HL-60 (cell line): ENCODE measurements around the gene TENT4A.

Experiments
- DNase-seq, 2 experiments: peaks; one replicate each; pipeline ENCODE4 v3.0.0-alpha.2; 2010 to 2020; ENCODE audit warnings: low read depth in 1 of 2, low spot score in 1 of 2
- H3K27ac ChIP-seq: fragments of 250-450 bp; sonication (Bioruptor Pico); replicated peaks from 2 replicates; pipeline ENCODE4 v1.5.1; 2020; ENCODE audit warnings: mild to moderate bottlenecking, moderate library complexity
- H3K27me3 ChIP-seq: fragments of 250-450 bp; sonication (Bioruptor Pico); 2 replicates; pipeline ENCODE4 v1.5.1; 2021; ENCODE audit warnings: mild to moderate bottlenecking, moderate library complexity; ENCODE audit not compliant: insufficient read depth, poor library complexity, severe bottlenecking
- H3K4me3 ChIP-seq: replicated peaks from 2 replicates; pipeline ENCODE4 v1.5.1; 2011; ENCODE audit warnings: mild to moderate bottlenecking, control low read depth, low read length; ENCODE audit not compliant: insufficient read depth
- GABPA ChIP-seq: IDR thresholded peaks from 2 replicates; pipeline ENCODE4 v1.6.1; 2012; ENCODE audit warnings: low read depth
- POLR2AphosphoS5 ChIP-seq: IDR thresholded peaks from 2 replicates; pipeline ENCODE4 v1.6.1; 2012; ENCODE audit warnings: low read depth
- REST ChIP-seq: IDR thresholded peaks from 2 replicates; pipeline ENCODE4 v1.6.1; 2012; ENCODE audit warnings: low read depth; ENCODE audit not compliant: insufficient replicate concordance
- SPI1 ChIP-seq: IDR thresholded peaks from 2 replicates; pipeline ENCODE4 v1.6.1; 2012; ENCODE audit warnings: low read depth, mild to moderate bottlenecking, borderline replicate concordance
- TF ChIP-seq, protein P1 (sequence below): IDR thresholded peaks from one replicate; pipeline ENCODE4 v1.5.1; 2011; ENCODE audit warnings: low read length, control low read depth, inconsistent platforms; ENCODE audit not compliant: insufficient read depth

Gene TENT4A

GRCh38 chr5:6711409-6712141 is 1.7 kb upstream of the TENT4A start:
- Histone ChIP-seq H3K27me3 (no peaks in the 10 kb centered on the region), H3K27ac (peak overlapping the region; percentile 78), H3K4me3 (peak overlapping the region; percentile 73)
- TF ChIP-seq GABPA, result no peak
- TF ChIP-seq REST, result no peak
- no peak for TF ChIP-seq SPI1
- TF ChIP-seq POLR2AphosphoS5, result no peak
- TF ChIP-seq, protein P1, sequence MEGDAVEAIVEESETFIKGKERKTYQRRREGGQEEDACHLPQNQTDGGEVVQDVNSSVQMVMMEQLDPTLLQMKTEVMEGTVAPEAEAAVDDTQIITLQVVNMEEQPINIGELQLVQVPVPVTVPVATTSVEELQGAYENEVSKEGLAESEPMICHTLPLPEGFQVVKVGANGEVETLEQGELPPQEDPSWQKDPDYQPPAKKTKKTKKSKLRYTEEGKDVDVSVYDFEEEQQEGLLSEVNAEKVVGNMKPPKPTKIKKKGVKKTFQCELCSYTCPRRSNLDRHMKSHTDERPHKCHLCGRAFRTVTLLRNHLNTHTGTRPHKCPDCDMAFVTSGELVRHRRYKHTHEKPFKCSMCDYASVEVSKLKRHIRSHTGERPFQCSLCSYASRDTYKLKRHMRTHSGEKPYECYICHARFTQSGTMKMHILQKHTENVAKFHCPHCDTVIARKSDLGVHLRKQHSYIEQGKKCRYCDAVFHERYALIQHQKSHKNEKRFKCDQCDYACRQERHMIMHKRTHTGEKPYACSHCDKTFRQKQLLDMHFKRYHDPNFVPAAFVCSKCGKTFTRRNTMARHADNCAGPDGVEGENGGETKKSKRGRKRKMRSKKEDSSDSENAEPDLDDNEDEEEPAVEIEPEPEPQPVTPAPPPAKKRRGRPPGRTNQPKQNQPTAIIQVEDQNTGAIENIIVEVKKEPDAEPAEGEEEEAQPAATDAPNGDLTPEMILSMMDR, result no peak
- no peak for DNase-seq

DNA sequence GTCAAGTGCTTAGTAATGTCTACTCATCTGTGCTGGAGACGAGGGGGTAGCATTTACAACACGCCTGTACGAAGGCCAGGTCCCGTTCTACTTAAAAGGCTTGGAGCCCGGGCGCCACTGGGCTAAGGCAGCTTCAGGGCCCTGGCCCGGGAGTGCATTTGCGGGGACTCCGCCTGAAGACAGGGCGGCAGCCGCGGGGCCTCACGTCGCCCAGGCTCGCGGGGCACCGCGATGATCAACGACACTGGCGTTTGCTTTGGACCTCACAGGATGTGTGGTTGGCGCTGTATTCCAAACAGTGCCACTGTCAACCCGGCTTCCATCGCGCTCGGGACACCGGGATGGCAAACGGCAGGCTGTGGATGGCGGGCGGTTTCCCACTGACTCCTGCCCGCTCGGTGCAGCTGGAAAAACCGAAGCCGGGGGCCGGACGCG is 1.1 kb upstream of the TENT4A start:
- Histone ChIP-seq H3K27me3 (no peaks in the 10 kb centered on the region), H3K4me3 (peak overlapping the region; percentile 73), H3K27ac (peak overlapping the region; percentile 78)
- peak; percentile 17; the same call in 1 of the 2 replicates for TF ChIP-seq POLR2AphosphoS5
- no peak for TF ChIP-seq SPI1
- DNase-seq, result peak in 1 of 2 experiments; percentile 42

DNA sequence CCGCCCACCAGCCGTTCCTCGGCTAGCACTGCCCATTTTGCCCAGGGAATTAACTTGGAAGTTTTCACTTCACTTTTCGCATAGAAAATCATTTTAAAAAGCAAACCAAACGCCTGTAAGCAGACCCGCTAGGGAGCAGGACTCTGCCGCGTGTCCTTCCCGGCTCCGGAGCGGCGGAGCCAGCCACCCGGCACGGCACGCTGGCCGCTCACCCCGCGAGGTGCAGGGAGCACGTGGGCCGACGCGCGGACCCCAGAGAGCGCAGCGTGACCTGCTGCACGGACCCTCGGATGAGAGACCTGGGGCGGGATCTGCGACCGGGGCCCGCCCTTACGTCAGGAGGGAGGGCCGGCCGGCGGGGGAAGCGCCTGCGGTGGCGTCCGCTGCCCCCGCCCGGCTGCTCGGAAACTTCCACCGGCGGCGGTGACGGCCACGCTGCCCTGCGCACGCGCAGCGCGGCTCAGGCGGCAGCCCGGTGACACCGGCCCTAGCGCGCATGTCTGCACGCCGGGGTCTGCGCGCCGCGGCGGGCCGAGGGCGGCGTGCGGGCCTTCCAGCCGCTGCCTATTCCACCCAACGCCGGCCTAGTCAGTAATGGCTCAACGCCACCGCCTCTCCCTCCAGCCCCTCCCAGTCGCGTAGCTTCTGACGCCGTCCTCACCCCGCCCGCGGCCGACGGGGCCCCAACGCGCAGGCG is 507 bp upstream of the TENT4A start:
- Histone ChIP-seq H3K27me3 (no peaks in the 10 kb centered on the region), H3K27ac (peak overlapping the region; percentile 78), H3K4me3 (peak overlapping the region; percentile 73)
- peak; percentile 62 to 96 for DNase-seq
- peak; percentile 18; the same call in 1 of the 2 replicates for TF ChIP-seq POLR2AphosphoS5
- TF ChIP-seq, protein P1, result no peak

DNA sequence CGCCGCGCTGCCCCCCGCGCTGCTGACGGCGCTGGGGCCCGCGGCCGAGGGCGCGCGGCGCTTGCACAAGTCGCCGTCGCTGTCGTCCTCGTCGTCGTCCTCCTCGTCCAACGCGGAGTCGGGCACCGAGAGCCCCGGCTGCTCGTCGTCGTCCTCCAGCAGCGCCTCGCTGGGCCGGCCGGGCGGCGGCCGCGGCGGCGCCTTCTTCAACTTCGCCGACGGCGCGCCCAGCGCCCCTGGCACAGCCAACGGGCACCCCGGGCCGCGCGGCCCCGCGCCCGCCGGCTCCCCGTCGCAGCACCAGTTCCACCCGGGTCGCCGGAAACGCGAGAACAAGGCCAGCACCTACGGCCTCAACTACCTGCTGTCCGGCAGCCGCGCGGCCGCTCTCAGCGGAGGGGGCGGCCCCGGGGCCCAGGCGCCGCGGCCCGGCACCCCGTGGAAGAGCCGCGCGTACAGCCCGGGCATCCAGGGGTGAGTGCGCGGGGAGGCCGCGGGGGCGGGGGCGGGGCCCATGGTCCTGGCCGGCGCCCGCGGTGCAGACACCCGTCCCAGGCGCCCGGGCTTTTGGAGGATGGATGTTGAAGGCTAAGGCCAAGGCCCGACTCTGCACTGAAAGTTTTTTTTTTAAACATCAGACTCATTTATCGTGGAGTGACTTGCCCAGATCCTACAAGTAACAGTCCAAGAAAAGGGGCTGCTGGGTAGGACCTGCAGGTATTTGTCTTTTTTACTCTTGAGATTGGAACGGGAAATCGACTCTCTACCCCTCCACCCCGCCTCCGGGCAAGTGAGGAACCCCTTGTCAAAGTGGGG is 1.2 kb downstream of the TENT4A start:
- Histone ChIP-seq H3K4me3 (peak overlapping the region; percentile 54), H3K27ac (peak overlapping the region; percentile 19; the same call in 1 of the 2 replicates), H3K27me3 (no peaks in the 10 kb centered on the region)
- TF ChIP-seq SPI1, result no peak
- no peak for DNase-seq

DNA sequence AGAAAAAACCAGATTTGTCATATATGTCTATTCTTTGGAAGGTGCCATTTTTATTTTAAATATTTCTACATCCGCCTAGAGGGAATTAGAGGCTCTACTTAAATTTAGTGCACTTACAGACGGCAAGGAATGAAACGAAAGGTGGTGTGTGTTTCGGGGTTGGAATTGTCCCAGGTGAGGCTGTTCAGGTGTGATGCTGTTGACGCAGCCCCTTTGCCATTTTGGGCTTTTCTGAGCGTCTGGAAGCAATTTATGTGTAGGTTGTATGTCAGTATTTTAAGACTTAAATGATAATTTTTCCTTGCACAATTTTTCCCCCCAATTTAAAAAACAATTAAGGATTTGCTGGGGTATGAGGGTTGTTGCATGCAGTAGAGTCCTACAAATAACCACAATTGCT is 2.0 kb downstream of the TENT4A start:
- H3K4me3 ChIP-seq, result peak overlapping the region; percentile 54
- TF ChIP-seq SPI1, result no peak
- no peak for TF ChIP-seq GABPA
- no peak for TF ChIP-seq POLR2AphosphoS5
- no peak for TF ChIP-seq REST
- TF ChIP-seq, protein P1, result no peak

More for the DNA sequence above, 2.0 kb downstream of the TENT4A start:
- Histone ChIP-seq H3K27me3 (no peaks in the 10 kb centered on the region), H3K27ac (no peak overlapping the region)
- DNase-seq, result no peak
